ENCODE results near the gene ELP4.

The ELP4 gene

DNA sequence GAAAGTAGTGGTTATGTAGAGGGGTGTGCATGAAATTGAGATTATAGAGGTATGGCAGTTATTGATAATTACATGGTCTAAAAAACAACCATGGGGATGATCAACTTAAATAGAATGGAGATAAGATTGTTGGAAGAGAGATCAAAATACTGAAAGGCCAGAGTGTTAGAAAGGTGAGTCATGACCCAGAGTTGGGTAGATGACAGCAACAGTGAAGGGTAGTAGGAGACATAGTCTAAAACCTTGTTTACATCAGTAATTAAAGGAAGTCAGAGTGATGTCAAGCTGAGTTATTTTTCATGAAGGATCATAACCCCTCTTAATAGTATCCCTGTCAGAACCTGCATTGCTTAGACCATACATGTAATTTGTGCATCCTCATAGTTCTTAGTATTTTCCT lies 110.9 kb downstream of the ELP4 start:
- no peak overlapping the region for H2AFZ ChIP-seq (ENCODE audit: low read depth, low read length, severe bottlenecking)
- no peaks in the 10 kb centered on the region for H3K9me2 ChIP-seq (replicated peaks; ENCODE audit: insufficient read depth, low read length)
- no peak overlapping the region for H3K4me2 ChIP-seq (ENCODE audit: low read depth, low read length, poor library complexity, severe bottlenecking)
- H4K20me1 ChIP-seq (ENCODE audit: low read depth, low read length) = no peaks in the 10 kb centered on the region
- no peaks in the 10 kb centered on the region for H3K36me3 ChIP-seq (ENCODE audit: low read length)
- TF ChIP-seq EZH2phosphoT487 (conservative IDR thresholded peaks at IDR 0.05; ENCODE audit: low read length) = no peak
- TF ChIP-seq, protein P1, sequence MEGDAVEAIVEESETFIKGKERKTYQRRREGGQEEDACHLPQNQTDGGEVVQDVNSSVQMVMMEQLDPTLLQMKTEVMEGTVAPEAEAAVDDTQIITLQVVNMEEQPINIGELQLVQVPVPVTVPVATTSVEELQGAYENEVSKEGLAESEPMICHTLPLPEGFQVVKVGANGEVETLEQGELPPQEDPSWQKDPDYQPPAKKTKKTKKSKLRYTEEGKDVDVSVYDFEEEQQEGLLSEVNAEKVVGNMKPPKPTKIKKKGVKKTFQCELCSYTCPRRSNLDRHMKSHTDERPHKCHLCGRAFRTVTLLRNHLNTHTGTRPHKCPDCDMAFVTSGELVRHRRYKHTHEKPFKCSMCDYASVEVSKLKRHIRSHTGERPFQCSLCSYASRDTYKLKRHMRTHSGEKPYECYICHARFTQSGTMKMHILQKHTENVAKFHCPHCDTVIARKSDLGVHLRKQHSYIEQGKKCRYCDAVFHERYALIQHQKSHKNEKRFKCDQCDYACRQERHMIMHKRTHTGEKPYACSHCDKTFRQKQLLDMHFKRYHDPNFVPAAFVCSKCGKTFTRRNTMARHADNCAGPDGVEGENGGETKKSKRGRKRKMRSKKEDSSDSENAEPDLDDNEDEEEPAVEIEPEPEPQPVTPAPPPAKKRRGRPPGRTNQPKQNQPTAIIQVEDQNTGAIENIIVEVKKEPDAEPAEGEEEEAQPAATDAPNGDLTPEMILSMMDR (IDR thresholded peaks at IDR 0.05; ENCODE audit: insufficient read depth, low read length, poor library complexity, severe bottlenecking) = no peak
- H3K79me2 ChIP-seq (ENCODE audit: insufficient read depth, low read length) = no peaks in the 10 kb centered on the region
- no peaks in the 10 kb centered on the region for H3K9me3 ChIP-seq (ENCODE audit: insufficient read depth, low read length)
- no peaks in the 10 kb centered on the region for H3F3A ChIP-seq (ENCODE audit: insufficient read depth)
- H3K27me3 ChIP-seq (ENCODE audit: low read length) = no peaks in the 10 kb centered on the region
- H3K9ac ChIP-seq (ENCODE audit: low read length) = no peak overlapping the region
- no peak overlapping the region for H3K27ac ChIP-seq (ENCODE audit: low read depth, low read length)
- H3K4me3 ChIP-seq (ENCODE audit: insufficient read depth, low read length, poor library complexity, severe bottlenecking) = no peak overlapping the region

DNA sequence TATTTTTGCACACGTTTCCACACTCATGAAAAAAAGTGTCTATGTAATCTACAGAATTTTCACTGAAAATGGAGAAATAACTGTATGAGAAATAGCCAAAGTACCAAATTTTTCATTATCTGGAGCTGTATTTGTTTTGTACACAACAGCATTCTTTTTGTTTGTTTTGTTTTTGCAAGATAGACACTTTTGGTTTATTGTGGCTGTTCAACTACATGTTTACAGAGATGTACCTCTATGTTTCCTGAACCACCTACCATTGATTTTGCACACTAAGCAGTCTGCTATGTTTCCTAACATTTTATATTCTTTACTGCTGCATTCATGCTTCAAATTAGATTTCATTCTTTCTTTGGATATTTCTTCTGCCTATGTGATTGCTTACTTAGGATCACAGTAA lies 116.3 kb downstream of the ELP4 start:
- Histone ChIP-seq H3K9me3 (ENCODE audit: insufficient read depth, low read length) (no peaks in the 10 kb centered on the region), H3K36me3 (ENCODE audit: low read length) (no peaks in the 10 kb centered on the region; the same call in 1 of the 2 replicates), H3F3A (ENCODE audit: insufficient read depth) (no peaks in the 10 kb centered on the region), H4K20me1 (ENCODE audit: low read depth, low read length) (no peaks in the 10 kb centered on the region), H3K27me3 (ENCODE audit: low read length) (no peaks in the 10 kb centered on the region), H2AFZ (ENCODE audit: low read depth, low read length, severe bottlenecking) (no peak overlapping the region), H3K27ac (ENCODE audit: low read depth, low read length) (no peak overlapping the region), H3K4me3 (ENCODE audit: insufficient read depth, low read length, poor library complexity, severe bottlenecking) (no peak overlapping the region), H3K4me2 (ENCODE audit: low read depth, low read length, poor library complexity, severe bottlenecking) (no peak overlapping the region), H3K79me2 (ENCODE audit: insufficient read depth, low read length) (no peaks in the 10 kb centered on the region), H3K9me2 (replicated peaks; ENCODE audit: insufficient read depth, low read length) (no peaks in the 10 kb centered on the region), H3K9ac (ENCODE audit: low read length) (no peak overlapping the region)
- TF ChIP-seq EZH2phosphoT487 (conservative IDR thresholded peaks at IDR 0.05; ENCODE audit: low read length) = no peak
- TF ChIP-seq, protein P1 (IDR thresholded peaks at IDR 0.05; ENCODE audit: insufficient read depth, low read length, poor library complexity, severe bottlenecking) = no peak

DNA sequence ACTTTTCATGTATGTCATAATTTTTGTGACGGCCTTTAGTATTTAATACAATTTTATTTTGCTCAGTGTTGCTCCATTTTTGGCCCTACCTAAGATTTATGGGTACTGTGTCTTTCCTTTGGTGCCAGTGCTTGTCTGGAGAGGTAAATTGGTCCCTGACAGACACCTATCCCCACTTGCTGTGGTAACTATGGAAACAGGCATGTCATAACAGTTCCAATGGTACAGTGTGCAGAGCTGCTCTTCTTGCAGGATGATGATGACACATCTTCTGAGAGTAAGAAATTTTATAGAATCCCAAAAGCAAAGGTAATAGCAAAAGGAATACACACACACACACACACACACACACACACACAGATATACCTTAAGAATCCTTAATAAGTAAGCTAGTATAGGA lies 118.5 kb downstream of the ELP4 start:
- Histone ChIP-seq H3K9me3 (ENCODE audit: insufficient read depth, low read length) (no peaks in the 10 kb centered on the region), H3K9me2 (replicated peaks; ENCODE audit: insufficient read depth, low read length) (no peaks in the 10 kb centered on the region), H3K9ac (ENCODE audit: low read length) (no peak overlapping the region), H3K4me2 (ENCODE audit: low read depth, low read length, poor library complexity, severe bottlenecking) (no peak overlapping the region), H3K27me3 (ENCODE audit: low read length) (no peaks in the 10 kb centered on the region), H3K4me3 (ENCODE audit: insufficient read depth, low read length, poor library complexity, severe bottlenecking) (no peak overlapping the region), H2AFZ (ENCODE audit: low read depth, low read length, severe bottlenecking) (no peak overlapping the region), H3K27ac (ENCODE audit: low read depth, low read length) (no peak overlapping the region), H3F3A (ENCODE audit: insufficient read depth) (0 out of 2 replicates have a peak, but pooled peaks cover 4% of the 10 kb centered on the region), H3K36me3 (ENCODE audit: low read length) (peaks cover 3% of the 10 kb centered on the region; the same call in 1 of the 2 replicates), H4K20me1 (ENCODE audit: low read depth, low read length) (no peaks in the 10 kb centered on the region), H3K79me2 (ENCODE audit: insufficient read depth, low read length) (no peaks in the 10 kb centered on the region)
- no peak for TF ChIP-seq EZH2phosphoT487 (conservative IDR thresholded peaks at IDR 0.05; ENCODE audit: low read length)
- TF ChIP-seq, protein P1 (IDR thresholded peaks at IDR 0.05; ENCODE audit: insufficient read depth, low read length, poor library complexity, severe bottlenecking) = no peak

Data from SU-DHL-6 (cell line).